HepG2 (cell line): ENCODE data around the gene METTL14. TPM values are rescaled to one million over a fixed set of nuclear protein-coding genes. Genes with fewer than 3 reads are reported as not detected.

Source experiments
- ATF6 ChIP-seq: sonication (generic); formaldehyde crosslinking; conservative IDR thresholded peaks from 2 replicates; pipeline ENCODE4 v1.4.0; 2020; ENCODE audit warnings: missing genetic modification reagents
- BCLAF1 ChIP-seq: fragments of 450-650 bp; IDR thresholded peaks from 2 replicates; pipeline ENCODE4 v1.6.1; 2017; ENCODE audit warnings: mild to moderate bottlenecking
- CHD2 ChIP-seq: IDR thresholded peaks from 2 replicates; pipeline ENCODE4 v1.6.1; 2011; ENCODE audit warnings: low read depth, low read length, improper control_type of control experiment
- DPF2 ChIP-seq: sonication (generic); formaldehyde crosslinking; IDR thresholded peaks from 2 replicates; pipeline ENCODE4 v1.4.0; 2020; ENCODE audit warnings: mild to moderate bottlenecking, low read depth, missing genetic modification reagents, borderline replicate concordance
- HES4 ChIP-seq: sonication (generic); formaldehyde crosslinking; IDR thresholded peaks from 2 replicates; pipeline ENCODE4 v1.9.0; 2021; ENCODE audit warnings: mild to moderate bottlenecking, missing genetic modification reagents, borderline replicate concordance
- HMG20B ChIP-seq: conservative IDR thresholded peaks from 2 replicates; pipeline ENCODE4 v1.6.1; 2016; ENCODE audit warnings: missing genetic modification reagents, missing compliant biosample characterization
- HOXA7 ChIP-seq: sonication (generic); formaldehyde crosslinking; IDR thresholded peaks from 2 replicates; pipeline ENCODE4 v1.8.1; 2022; ENCODE audit warnings: mild to moderate bottlenecking, missing genetic modification reagents, moderate library complexity
- NFYC ChIP-seq: IDR thresholded peaks from 2 replicates; pipeline ENCODE4 v1.6.1; 2016; ENCODE audit warnings: missing genetic modification reagents, missing compliant biosample characterization
- SATB2 ChIP-seq: sonication (generic); formaldehyde crosslinking; IDR thresholded peaks from 2 replicates; pipeline ENCODE4 v1.5.0; 2020; ENCODE audit warnings: missing genetic modification reagents
- SKIL ChIP-seq: sonication (generic); formaldehyde crosslinking; IDR thresholded peaks from 2 replicates; pipeline ENCODE4 v1.8.0; 2022; ENCODE audit warnings: missing genetic modification reagents, mild to moderate bottlenecking, moderate library complexity, borderline replicate concordance
- SP2 ChIP-seq: sonication (generic); formaldehyde crosslinking; IDR thresholded peaks from 2 replicates; pipeline ENCODE4 v1.5.1; 2020; ENCODE audit warnings: mild to moderate bottlenecking, missing genetic modification reagents
- TFDP2 ChIP-seq: sonication (generic); formaldehyde crosslinking; IDR thresholded peaks from 2 replicates; pipeline ENCODE4 v1.4.0; 2020; ENCODE audit warnings: missing genetic modification reagents
- ZFAT ChIP-seq: sonication (generic); formaldehyde crosslinking; conservative IDR thresholded peaks from 2 replicates; pipeline ENCODE4 v1.8.1; 2023; ENCODE audit warnings: missing genetic modification reagents, inconsistent platforms
- ZNF121 ChIP-seq: sonication (generic); formaldehyde crosslinking; IDR thresholded peaks from 2 replicates; pipeline ENCODE4 v1.5.0; 2020; ENCODE audit warnings: mild to moderate bottlenecking, missing genetic modification reagents
- ZNF160 ChIP-seq: sonication (generic); formaldehyde crosslinking; IDR thresholded peaks from 2 replicates; pipeline ENCODE4 v1.8.0; 2022; ENCODE audit warnings: mild to moderate bottlenecking, inconsistent platforms, missing genetic modification reagents
- ZNF331 ChIP-seq: sonication (generic); formaldehyde crosslinking; IDR thresholded peaks from 2 replicates; pipeline ENCODE4 v1.4.0; 2020; ENCODE audit warnings: missing genetic modification reagents
- ZNF430 ChIP-seq: sonication (generic); formaldehyde crosslinking; IDR thresholded peaks from 2 replicates; pipeline ENCODE4 v1.9.0; 2021; ENCODE audit warnings: mild to moderate bottlenecking, missing genetic modification reagents
- ZNF615 ChIP-seq: sonication (generic); formaldehyde crosslinking; IDR thresholded peaks from 2 replicates; pipeline ENCODE4 v1.5.0; 2020; ENCODE audit warnings: mild to moderate bottlenecking, missing genetic modification reagents, borderline replicate concordance
- ZNF746 ChIP-seq: sonication (generic); formaldehyde crosslinking; IDR thresholded peaks from 2 replicates; pipeline ENCODE4 v1.8.0; 2022; ENCODE audit warnings: mild to moderate bottlenecking, missing genetic modification reagents
- polyA plus RNA-seq, 8 experiments: library from polyadenylated mRNA; depleted of rRNA in 3 of 8; stranded (reverse) in 7 of 8; unstranded in 1 of 8; fragments of >200 nt; fragmentation: Illumina TruSeq in 4 of 8; extraction: Trizol in 4 of 8; gene quantifications; 2 replicates each; pipeline versions ENCODE4 v1.2.1 to v1.2.3, GENCODE V29; 2011 to 2016; ENCODE audit warnings: low read depth in 4 of 8, missing spikeins in 1 of 8, mixed read lengths in 1 of 8; ENCODE audit not compliant: insufficient read depth in 1 of 8
- total RNA-seq, 5 experiments: library from RNA; depleted of rRNA; stranded (reverse); fragments of >200 nt; fragmentation: Illumina TruSeq; extraction: Trizol; gene quantifications; 2 replicates each; pipeline ENCODE4 v1.2.3, GENCODE V29; 2016; ENCODE audit warnings: low read depth in 1 of 5

METTL14 gene
- total and polyA plus RNA-seq, 2 of the 13 experiments (the other 11 are each of a cell fraction or from before 2014, with no cell fraction given), result 11.6 to 44.9 TPM

- no peak for TF ChIP-seq ZNF615 (CRISPR knock-in tag)
- TF ChIP-seq HOXA7 (CRISPR knock-in tag), result no peak
- TF ChIP-seq CHD2, result no peak
- TF ChIP-seq ZFAT (CRISPR knock-in tag), result 0 out of 2 replicates have a peak, but pooled peaks have one; percentile 48
- TF ChIP-seq NFYC (CRISPR knock-in tag), result peak; percentile 75
- TF ChIP-seq ATF6 (CRISPR knock-in tag), result 0 out of 2 replicates have a peak, but pooled peaks have one; percentile 26
- TF ChIP-seq DPF2 (CRISPR knock-in tag), result no peak
- TF ChIP-seq TFDP2, result 0 out of 2 replicates have a peak, but pooled peaks have one; percentile 41
- TF ChIP-seq HES4 (CRISPR knock-in tag), result no peak
- TF ChIP-seq SP2, result peak; percentile 91
- TF ChIP-seq ZNF160 (CRISPR knock-in tag), result no peak
- no peak for TF ChIP-seq ZNF121 (CRISPR knock-in tag)
- TF ChIP-seq ZNF430 (CRISPR knock-in tag), result peak; percentile 72; the same call in 1 of the 2 replicates
- TF ChIP-seq SATB2 (CRISPR knock-in tag), result 0 out of 2 replicates have a peak, but pooled peaks have one; percentile 35
- peak; percentile 70 for TF ChIP-seq ZNF331
- TF ChIP-seq ZNF746 (CRISPR knock-in tag), result no peak
- TF ChIP-seq SKIL (CRISPR knock-in tag), result no peak
- no peak for TF ChIP-seq BCLAF1
- TF ChIP-seq HMG20B (CRISPR knock-in tag), result no peak
These were observed at the start of gene METTL14 (continued) for GRCh38 chr4:118684873-118685811.
